ENCODE results near the gene ARID5B.

The ARID5B gene

DNA sequence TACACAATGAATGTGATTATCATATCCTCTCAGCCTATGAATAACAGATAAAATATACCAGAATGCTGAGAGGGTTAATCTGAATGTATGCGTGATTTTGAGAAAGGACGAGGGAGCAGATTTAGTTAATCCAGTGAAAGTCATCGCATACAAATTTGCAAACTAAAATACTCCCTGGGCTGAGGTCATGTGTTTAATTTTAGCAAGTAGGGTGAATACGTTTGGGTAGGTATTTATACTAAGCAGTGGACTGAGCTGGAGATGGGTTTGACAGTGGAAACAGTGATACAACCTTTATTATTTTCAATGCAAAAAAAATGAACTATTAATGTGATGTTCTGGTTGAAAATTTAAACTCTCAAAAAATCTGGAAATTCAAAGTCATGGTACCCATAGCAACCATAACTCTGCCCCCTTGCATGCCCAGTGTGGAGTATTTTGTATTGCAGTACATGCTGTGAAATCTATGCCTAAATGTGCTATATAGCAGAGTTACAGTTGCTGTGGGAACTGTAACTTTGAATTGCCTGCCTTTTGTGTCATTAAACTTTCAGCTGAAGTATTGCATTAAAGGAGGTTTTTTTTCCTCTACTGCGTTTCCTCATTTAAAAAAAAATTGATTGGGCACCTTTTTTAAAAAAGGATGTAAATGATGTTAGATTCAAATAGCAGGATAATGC is 9.5 kb upstream of the ARID5B start:
- Histone ChIP-seq H3K27ac (ENCODE audit: low read length) (no peak overlapping the region), H3K4me1 (ENCODE audit: control insufficient read depth, low read depth, low read length) (no peaks in the 10 kb centered on the region), H3K27me3 (ENCODE audit: control insufficient read depth, insufficient read depth, low read length) (peaks cover 2% of the 10 kb centered on the region), H3K9me3 (ENCODE audit: control insufficient read depth, low read depth, low read length) (no peaks in the 10 kb centered on the region), H3K9ac (ENCODE audit: low read length) (no peak overlapping the region), H3K36me3 (ENCODE audit: control insufficient read depth, low read depth, low read length) (no peaks in the 10 kb centered on the region), H3K4me3 (ENCODE audit: low read length) (no peak overlapping the region)

DNA sequence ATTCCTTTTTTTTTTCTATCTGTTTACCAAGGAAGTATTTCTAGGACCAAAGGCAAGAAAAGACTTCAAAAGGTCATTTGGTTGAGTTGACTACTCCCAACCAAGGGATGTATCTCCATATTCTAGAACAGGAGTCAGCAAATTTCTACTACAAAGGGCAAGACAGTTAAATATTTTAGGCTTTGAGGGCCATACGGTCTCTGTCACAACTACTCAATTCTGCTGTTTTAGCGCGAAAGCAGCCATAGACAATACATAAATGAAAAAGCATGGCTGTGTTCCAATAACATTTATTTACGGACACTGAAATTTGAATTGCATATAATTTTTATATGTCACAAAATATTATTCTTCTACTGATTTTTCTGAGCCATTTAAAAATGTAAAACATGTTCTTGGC is 8.5 kb upstream of the ARID5B start:
- H3K4me1 ChIP-seq (ENCODE audit: control insufficient read depth, low read depth, low read length), result peaks cover 6% of the 10 kb centered on the region
- no peak overlapping the region for H3K4me3 ChIP-seq (ENCODE audit: low read length)
- no peaks in the 10 kb centered on the region for H3K36me3 ChIP-seq (ENCODE audit: control insufficient read depth, low read depth, low read length)
- H3K9me3 ChIP-seq (ENCODE audit: control insufficient read depth, low read depth, low read length), result no peaks in the 10 kb centered on the region
- no peak overlapping the region for H3K9ac ChIP-seq (ENCODE audit: low read length)
- H3K27ac ChIP-seq (ENCODE audit: low read length), result no peak overlapping the region
- H3K27me3 ChIP-seq (ENCODE audit: control insufficient read depth, insufficient read depth, low read length), result peaks cover 12% of the 10 kb centered on the region

DNA sequence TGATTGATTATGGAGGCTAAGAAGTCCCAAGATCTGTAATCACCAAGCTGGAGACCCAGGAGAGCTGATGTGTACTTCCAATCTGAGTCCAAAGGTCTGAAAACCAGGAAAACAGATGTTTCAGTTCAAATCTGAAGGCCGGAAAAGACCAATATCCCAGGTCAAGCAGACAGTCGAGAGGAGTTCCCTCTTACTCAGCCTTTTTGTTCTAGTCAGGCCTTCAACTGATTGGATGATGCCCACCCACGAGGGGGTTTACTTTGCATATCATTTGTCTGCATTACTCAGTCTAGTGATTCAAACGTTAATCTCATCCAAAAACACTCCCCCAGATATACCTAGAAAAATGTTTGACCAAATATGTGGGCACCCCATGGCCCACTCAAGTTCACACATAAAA is 7.4 kb upstream of the ARID5B start:
- Histone ChIP-seq H3K9me3 (ENCODE audit: control insufficient read depth, low read depth, low read length) (no peaks in the 10 kb centered on the region), H3K4me3 (ENCODE audit: low read length) (no peak overlapping the region), H3K36me3 (ENCODE audit: control insufficient read depth, low read depth, low read length) (no peaks in the 10 kb centered on the region), H3K4me1 (ENCODE audit: control insufficient read depth, low read depth, low read length) (peaks cover 18% of the 10 kb centered on the region), H3K27ac (ENCODE audit: low read length) (no peak overlapping the region), H3K9ac (ENCODE audit: low read length) (no peak overlapping the region), H3K27me3 (ENCODE audit: control insufficient read depth, insufficient read depth, low read length) (peaks cover 23% of the 10 kb centered on the region)

DNA sequence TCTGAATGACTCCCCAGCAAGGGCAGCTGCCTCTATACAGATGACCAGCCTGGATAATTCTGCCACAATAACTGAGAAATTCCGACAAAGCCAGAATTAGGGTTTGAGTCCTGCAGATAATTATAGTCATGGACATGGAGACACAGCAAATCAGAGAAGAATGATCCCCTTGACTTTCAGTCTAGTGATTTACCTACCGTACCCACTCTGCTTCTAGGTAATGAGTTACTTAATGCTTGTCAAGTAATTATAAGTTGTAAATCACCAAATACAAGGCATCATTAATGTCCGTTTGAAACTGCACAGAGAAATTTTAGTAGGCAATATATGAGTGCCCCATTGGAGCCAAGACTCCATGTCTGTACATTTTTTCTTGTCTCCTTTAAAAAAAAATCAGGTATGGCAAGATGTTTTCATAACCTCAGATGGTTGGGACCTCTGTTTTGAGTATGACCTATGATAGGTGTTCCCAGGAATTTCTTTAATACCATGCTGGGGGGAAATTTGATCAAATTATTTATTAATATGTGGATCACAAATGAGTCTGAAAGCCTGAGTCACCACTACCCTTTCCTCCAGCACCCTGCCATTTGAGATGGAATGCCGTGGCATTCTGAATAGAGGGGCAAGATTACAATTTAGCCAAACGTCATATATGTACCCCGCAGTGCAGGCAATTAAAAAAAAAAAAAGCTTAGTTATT is 5.5 kb upstream of the ARID5B start:
- no peak overlapping the region for H3K9ac ChIP-seq (ENCODE audit: low read length)
- H3K27ac ChIP-seq (ENCODE audit: low read length), result no peak overlapping the region
- no peaks in the 10 kb centered on the region for H3K9me3 ChIP-seq (ENCODE audit: control insufficient read depth, low read depth, low read length)
- peaks cover 27% of the 10 kb centered on the region for H3K4me1 ChIP-seq (ENCODE audit: control insufficient read depth, low read depth, low read length)
- H3K36me3 ChIP-seq (ENCODE audit: control insufficient read depth, low read depth, low read length), result no peaks in the 10 kb centered on the region
- no peak overlapping the region for H3K4me3 ChIP-seq (ENCODE audit: low read length)
- peaks cover 41% of the 10 kb centered on the region for H3K27me3 ChIP-seq (ENCODE audit: control insufficient read depth, insufficient read depth, low read length)

DNA sequence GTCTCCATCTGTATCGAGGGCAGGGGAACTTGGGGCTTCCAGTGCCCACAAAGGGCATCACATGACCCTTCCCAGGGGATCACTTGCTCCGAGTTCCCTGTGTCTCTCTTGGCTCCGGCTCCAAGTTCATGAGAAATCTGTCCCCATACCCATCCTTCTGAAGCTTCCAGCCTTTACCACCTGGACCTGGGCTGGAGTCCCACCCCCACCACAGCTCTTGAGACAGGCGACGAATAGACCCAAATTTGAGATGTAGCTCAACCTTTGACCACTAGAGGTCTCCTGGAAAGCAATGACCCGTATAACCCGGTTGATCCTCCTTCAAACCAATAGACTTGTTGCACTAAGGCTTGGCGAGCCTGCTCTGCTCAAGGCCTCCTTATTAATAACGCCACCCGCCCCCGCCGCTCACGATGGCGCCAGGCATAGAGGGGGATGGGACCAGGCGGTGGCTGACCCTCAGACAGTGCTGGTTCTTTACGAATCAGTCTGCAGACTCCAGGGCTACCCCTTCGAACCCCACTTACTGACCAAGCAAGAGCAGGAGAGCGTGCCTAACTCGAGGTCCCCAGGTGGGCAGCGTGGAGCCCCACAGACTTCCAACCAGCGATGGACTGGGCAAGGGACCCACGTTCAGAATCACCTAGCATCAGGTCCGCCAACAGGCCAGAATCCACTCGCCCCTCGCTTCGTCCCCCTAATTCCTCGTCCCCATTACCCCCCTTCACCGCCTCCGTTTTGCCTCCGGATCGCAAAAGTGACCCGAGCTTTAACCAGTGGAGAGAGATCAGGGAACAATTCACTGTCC is 4.4 kb upstream of the ARID5B start:
- Histone ChIP-seq H3K4me3 (ENCODE audit: low read length) (peak overlapping the region; percentile 72), H3K4me1 (ENCODE audit: control insufficient read depth, low read depth, low read length) (peaks cover 27% of the 10 kb centered on the region), H3K9ac (ENCODE audit: low read length) (no peak overlapping the region), H3K27me3 (ENCODE audit: control insufficient read depth, insufficient read depth, low read length) (peaks cover 45% of the 10 kb centered on the region), H3K36me3 (ENCODE audit: control insufficient read depth, low read depth, low read length) (no peaks in the 10 kb centered on the region), H3K9me3 (ENCODE audit: control insufficient read depth, low read depth, low read length) (no peaks in the 10 kb centered on the region), H3K27ac (ENCODE audit: low read length) (no peak overlapping the region)

DNA sequence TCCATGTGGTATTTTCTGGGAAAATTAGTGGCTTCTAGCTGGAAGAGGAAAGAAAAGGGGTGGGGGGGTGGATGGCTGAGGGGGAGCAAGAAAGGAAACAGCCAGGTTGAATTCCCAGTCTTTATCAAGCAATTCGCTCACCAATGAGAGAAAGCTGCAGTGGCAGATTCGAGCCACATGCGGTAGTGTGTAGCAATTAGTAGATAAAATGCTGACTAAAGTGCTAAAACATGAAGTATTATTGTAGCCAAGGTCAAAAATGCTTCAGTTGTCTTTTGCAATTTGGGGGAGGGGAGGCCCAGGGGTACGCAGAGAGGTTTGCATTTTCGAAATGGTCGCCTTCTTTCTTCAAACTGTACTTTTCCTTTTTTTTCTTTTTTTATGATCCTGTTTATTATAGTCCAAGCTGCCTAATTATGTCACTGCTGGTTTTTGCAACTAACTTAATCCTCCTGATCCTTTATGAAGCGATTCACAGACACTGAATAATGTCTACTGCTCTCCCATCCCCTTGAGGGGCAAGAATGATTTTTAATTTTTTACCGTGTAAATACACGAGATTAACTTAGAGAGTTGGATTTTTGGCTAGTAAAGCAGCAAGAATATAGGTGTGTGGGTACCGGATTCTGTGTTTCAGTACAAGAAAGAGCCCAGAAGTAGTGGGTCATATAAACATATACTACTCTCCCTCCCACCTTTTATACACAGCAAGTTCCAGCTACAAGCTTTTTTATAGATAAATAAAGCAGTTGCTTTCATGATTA is 3.6 kb upstream of the ARID5B start:
- H3K27ac ChIP-seq (ENCODE audit: low read length), result no peak overlapping the region
- H3K9me3 ChIP-seq (ENCODE audit: control insufficient read depth, low read depth, low read length), result no peaks in the 10 kb centered on the region
- H3K27me3 ChIP-seq (ENCODE audit: control insufficient read depth, insufficient read depth, low read length), result peaks cover 53% of the 10 kb centered on the region
- no peak overlapping the region for H3K9ac ChIP-seq (ENCODE audit: low read length)
- H3K4me3 ChIP-seq (ENCODE audit: low read length), result peak overlapping the region; percentile 72
- peaks cover 30% of the 10 kb centered on the region for H3K4me1 ChIP-seq (ENCODE audit: control insufficient read depth, low read depth, low read length)
- H3K36me3 ChIP-seq (ENCODE audit: control insufficient read depth, low read depth, low read length), result no peaks in the 10 kb centered on the region

DNA sequence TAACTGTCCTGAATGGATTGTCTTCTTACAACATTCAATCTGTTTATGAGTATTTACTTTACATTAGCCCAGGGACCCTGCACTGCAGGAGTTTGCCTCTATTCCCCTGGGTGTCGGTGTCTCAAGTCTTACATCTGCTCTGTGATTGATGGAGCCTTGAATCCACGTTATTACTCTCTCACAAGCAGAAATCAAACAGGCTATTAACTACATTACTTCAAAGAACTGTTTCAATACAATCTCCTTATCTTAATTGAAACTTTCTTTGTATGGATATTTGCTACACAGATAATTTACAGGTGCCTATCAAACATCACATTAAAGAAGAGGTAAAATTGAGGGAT is 3.1 kb upstream of the ARID5B start:
- no peaks in the 10 kb centered on the region for H3K36me3 ChIP-seq (ENCODE audit: control insufficient read depth, low read depth, low read length)
- no peaks in the 10 kb centered on the region for H3K9me3 ChIP-seq (ENCODE audit: control insufficient read depth, low read depth, low read length)
- H3K9ac ChIP-seq (ENCODE audit: low read length), result no peak overlapping the region
- H3K27me3 ChIP-seq (ENCODE audit: control insufficient read depth, insufficient read depth, low read length), result peaks cover 54% of the 10 kb centered on the region
- H3K4me1 ChIP-seq (ENCODE audit: control insufficient read depth, low read depth, low read length), result peaks cover 31% of the 10 kb centered on the region
- H3K27ac ChIP-seq (ENCODE audit: low read length), result no peak overlapping the region
- H3K4me3 ChIP-seq (ENCODE audit: low read length), result peak overlapping the region; percentile 13

DNA sequence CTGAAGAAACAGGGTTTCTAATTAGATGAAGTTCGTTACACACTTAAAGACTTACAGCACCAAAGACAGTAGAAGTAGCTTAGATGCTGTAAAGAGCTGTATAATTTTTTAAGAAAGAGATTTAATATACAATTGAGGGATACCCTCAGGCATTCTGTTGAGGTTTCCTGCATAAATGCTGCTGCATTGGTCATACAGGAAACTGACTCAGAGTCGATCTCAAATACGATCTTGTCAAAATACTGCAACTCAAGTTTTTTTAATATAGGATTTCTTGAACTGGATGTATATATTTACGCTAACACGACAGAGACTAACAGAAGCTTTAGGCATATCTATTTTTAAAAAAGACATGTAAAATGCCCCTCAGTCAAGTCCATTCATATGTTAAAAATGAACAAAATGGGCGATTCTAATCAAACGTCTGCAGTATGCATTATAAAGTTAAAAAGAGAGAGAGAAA is 2.4 kb upstream of the ARID5B start:
- Histone ChIP-seq H3K27ac (ENCODE audit: low read length) (no peak overlapping the region), H3K4me3 (ENCODE audit: low read length) (peak overlapping the region; percentile 9), H3K27me3 (ENCODE audit: control insufficient read depth, insufficient read depth, low read length) (peaks cover 54% of the 10 kb centered on the region), H3K9me3 (ENCODE audit: control insufficient read depth, low read depth, low read length) (no peaks in the 10 kb centered on the region), H3K36me3 (ENCODE audit: control insufficient read depth, low read depth, low read length) (no peaks in the 10 kb centered on the region), H3K9ac (ENCODE audit: low read length) (no peak overlapping the region), H3K4me1 (ENCODE audit: control insufficient read depth, low read depth, low read length) (peaks cover 33% of the 10 kb centered on the region)

DNA sequence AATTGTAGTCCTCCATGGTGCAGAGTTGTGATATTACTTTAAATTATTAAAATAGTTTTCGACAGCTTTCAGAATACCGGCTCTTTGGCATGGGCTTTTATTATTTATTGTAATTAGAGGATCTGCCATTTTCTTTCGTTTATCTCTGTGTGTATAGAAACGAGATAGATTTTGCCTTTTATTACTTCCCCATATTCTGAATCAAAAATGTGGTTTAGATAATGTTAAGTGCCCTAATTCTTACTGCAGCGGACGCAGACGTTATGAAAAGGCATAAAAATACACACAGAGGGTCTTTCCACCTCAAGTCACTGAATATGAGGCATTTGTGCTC is 1.9 kb upstream of the ARID5B start:
- no peaks in the 10 kb centered on the region for H3K9me3 ChIP-seq (ENCODE audit: control insufficient read depth, low read depth, low read length)
- H3K9ac ChIP-seq (ENCODE audit: low read length), result no peak overlapping the region
- H3K36me3 ChIP-seq (ENCODE audit: control insufficient read depth, low read depth, low read length), result no peaks in the 10 kb centered on the region
- H3K27ac ChIP-seq (ENCODE audit: low read length), result no peak overlapping the region
- H3K4me1 ChIP-seq (ENCODE audit: control insufficient read depth, low read depth, low read length), result peaks cover 38% of the 10 kb centered on the region
- peak overlapping the region; percentile 96 for H3K4me3 ChIP-seq (ENCODE audit: low read length)
- peaks cover 54% of the 10 kb centered on the region for H3K27me3 ChIP-seq (ENCODE audit: control insufficient read depth, insufficient read depth, low read length)

DNA sequence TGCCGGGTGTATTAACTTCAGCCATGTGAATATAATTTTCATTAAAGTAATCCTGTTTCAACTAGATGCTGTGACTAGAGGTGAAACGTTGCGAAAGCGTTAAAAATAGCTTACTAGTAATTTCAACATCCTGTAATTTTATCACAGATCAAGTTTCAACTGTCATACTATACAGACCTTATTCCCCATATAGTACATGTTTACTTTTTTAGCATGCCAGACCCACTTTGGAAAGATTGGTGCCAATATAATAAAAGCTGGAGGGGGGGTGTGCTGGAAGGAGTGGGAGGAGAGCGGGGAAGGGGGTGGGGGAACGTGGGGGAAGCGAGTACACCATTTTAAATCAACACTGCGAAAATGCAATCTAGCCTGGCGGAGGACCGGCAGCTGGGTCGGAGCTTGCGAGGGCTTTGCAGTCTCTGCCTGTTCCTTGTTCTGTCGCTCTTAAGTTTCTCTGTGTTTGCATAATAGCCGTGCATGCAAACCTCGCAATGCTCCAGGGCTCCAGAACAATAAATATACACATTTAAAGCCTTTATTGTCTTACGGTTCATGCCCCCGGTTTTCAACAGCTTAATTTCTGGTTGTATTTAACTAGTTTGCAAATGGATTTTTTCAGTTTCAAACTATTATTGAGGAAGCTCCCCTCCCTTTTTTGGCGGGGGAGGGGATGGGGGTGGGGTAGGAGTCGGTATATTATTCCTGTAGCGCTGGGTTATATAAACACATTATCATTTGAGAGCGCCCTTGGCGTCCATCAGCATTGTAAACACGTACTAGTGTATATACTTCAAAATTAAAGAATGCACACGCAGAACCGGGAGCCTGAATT is 1.3 kb upstream of the ARID5B start:
- H3K36me3 ChIP-seq (ENCODE audit: control insufficient read depth, low read depth, low read length), result no peaks in the 10 kb centered on the region
- no peak overlapping the region for H3K9ac ChIP-seq (ENCODE audit: low read length)
- H3K4me3 ChIP-seq (ENCODE audit: low read length), result peak overlapping the region; percentile 96
- H3K27me3 ChIP-seq (ENCODE audit: control insufficient read depth, insufficient read depth, low read length), result peaks cover 54% of the 10 kb centered on the region
- no peak overlapping the region for H3K27ac ChIP-seq (ENCODE audit: low read length)
- H3K9me3 ChIP-seq (ENCODE audit: control insufficient read depth, low read depth, low read length), result no peaks in the 10 kb centered on the region
- peaks cover 39% of the 10 kb centered on the region for H3K4me1 ChIP-seq (ENCODE audit: control insufficient read depth, low read depth, low read length)

Measured in iPS-18a (cell line).